IMR-90 (cell line): ENCODE data around the gene NOTCH2NLA. TPM values are rescaled to one million over a fixed set of nuclear protein-coding genes. Genes with fewer than 3 reads are reported as not detected.
"Not testable (repeated sequence)": the region's sequence is repeated elsewhere in the genome, so short reads cannot be mapped to it uniquely, and the experiment has no call there.

Experiments
- ATAC-seq: fragments of 200-7000 bp; cut with Tn5 transposase; 2 replicates; pipeline ENCODE4 v1.9.1; 2020; ENCODE audit warnings: low read depth, mild to moderate bottlenecking, moderate library complexity
- BruUV-seq: library from RNA; stranded (reverse); fragments of 400-500 nt; replicated peaks from 2 replicates; lab custom pipeline; 2021; lab: Mats Ljungman, UMichigan
- CTCF ChIA-PET: fragments of 300-600 bp; formaldehyde crosslinking; extraction: SDS; loops from one replicate; lab custom pipeline; 2021; ENCODE audit warnings: antibody characterized with exemption; lab: Yijun Ruan, JAX
- POLR2A ChIA-PET: fragments of 300-600 bp; sonication (Branson Sonifier 250); formaldehyde crosslinking; loops from one replicate; lab custom pipeline; 2022; ENCODE audit warnings: antibody characterized with exemption; ENCODE audit not compliant: unreplicated experiment; lab: Charles Lee
- DNase-seq: peaks from one replicate; pipeline ENCODE4 v3.0.0; 2013
- H2AFZ ChIP-seq: replicated peaks from 2 replicates; pipeline ENCODE3; 2013; ENCODE audit warnings: low read length, mild to moderate bottlenecking; ENCODE audit not compliant: poor library complexity
- H2AK5ac ChIP-seq: 2 replicates; pipeline ENCODE4 v1.6.1; 2013; ENCODE audit warnings: low read depth, low read length, inconsistent platforms
- H2AK9ac ChIP-seq: replicated peaks from 2 replicates; pipeline ENCODE3; 2013; ENCODE audit warnings: mild to moderate bottlenecking, low read depth, low read length, moderate library complexity; ENCODE audit not compliant: poor library complexity
- H2BK120ac ChIP-seq: 2 replicates; pipeline ENCODE4 v1.6.1; 2013; ENCODE audit warnings: low read depth, low read length, inconsistent platforms
- H2BK15ac ChIP-seq: 3 replicates; pipeline ENCODE4 v1.6.1; 2013; ENCODE audit warnings: low read depth, low read length, inconsistent platforms
- H2BK20ac ChIP-seq: 2 replicates; pipeline ENCODE4 v1.6.1; 2013; ENCODE audit warnings: low read depth, mild to moderate bottlenecking, inconsistent platforms, low read length, moderate library complexity
- H2BK5ac ChIP-seq: 2 replicates; pipeline ENCODE4 v1.6.1; 2013; ENCODE audit warnings: mild to moderate bottlenecking, low read depth, low read length, inconsistent platforms; ENCODE audit not compliant: poor library complexity, severe bottlenecking
- H3K14ac ChIP-seq: replicated peaks from 2 replicates; pipeline ENCODE4 v1.6.1; 2013; ENCODE audit warnings: low read depth, low read length, inconsistent platforms
- H3K18ac ChIP-seq: 2 replicates; pipeline ENCODE4 v1.6.1; 2013; ENCODE audit warnings: low read depth, low read length, control low read depth
- H3K23ac ChIP-seq: 2 replicates; pipeline ENCODE4 v1.6.1; 2013; ENCODE audit warnings: low read depth, low read length, inconsistent platforms
- H3K27ac ChIP-seq: 2 replicates; pipeline ENCODE4 v1.5.1; 2013; ENCODE audit warnings: mild to moderate bottlenecking, control low read depth, low read length; ENCODE audit not compliant: insufficient read depth
- H3K27me3 ChIP-seq: 2 replicates; pipeline ENCODE4 v1.6.1; 2013; ENCODE audit warnings: low read length; ENCODE audit not compliant: control insufficient read depth, insufficient read depth
- H3K36me3 ChIP-seq: 2 replicates; pipeline ENCODE4 v1.6.1; 2013; ENCODE audit warnings: low read length, mixed read lengths; ENCODE audit not compliant: control insufficient read depth, insufficient read depth
- H3K4ac ChIP-seq: 2 replicates; pipeline ENCODE4 v1.6.1; 2013; ENCODE audit warnings: low read depth, low read length, inconsistent platforms
- H3K4me1 ChIP-seq: 2 replicates; pipeline ENCODE4 v1.6.1; 2013; ENCODE audit warnings: low read length, mixed read lengths; ENCODE audit not compliant: control insufficient read depth, insufficient read depth
- H3K4me2 ChIP-seq: 2 replicates; pipeline ENCODE4 v1.6.1; 2013; ENCODE audit warnings: low read depth, mild to moderate bottlenecking, control low read depth, low read length, moderate library complexity
- H3K4me3 ChIP-seq: 2 replicates; pipeline ENCODE4 v1.5.1; 2013; ENCODE audit warnings: low read depth, mild to moderate bottlenecking, control low read depth, low read length, moderate library complexity; ENCODE audit not compliant: insufficient read depth
- H3K56ac ChIP-seq: 2 replicates; pipeline ENCODE4 v1.6.1; 2013; ENCODE audit warnings: low read length, inconsistent platforms; ENCODE audit not compliant: insufficient read depth; ENCODE audit errors: extremely low read depth
- H3K79me1 ChIP-seq, 2 experiments: 2 replicates each; pipeline ENCODE4 v1.6.1; 2013; ENCODE audit warnings: low read length in 2 of 2, inconsistent platforms in 1 of 2, low read depth in 1 of 2
- H3K9ac ChIP-seq: 2 replicates; pipeline ENCODE4 v1.6.1; 2013; ENCODE audit warnings: low read depth, low read length, control low read depth
- H3K9me1 ChIP-seq: 2 replicates; pipeline ENCODE4 v1.6.1; 2013; ENCODE audit warnings: low read length, inconsistent platforms; ENCODE audit not compliant: insufficient read depth
- H3K9me3 ChIP-seq: 2 replicates; pipeline ENCODE4 v1.6.1; 2013; ENCODE audit warnings: low read length; ENCODE audit not compliant: control insufficient read depth, insufficient read depth
- H4K20me1 ChIP-seq: 2 replicates; pipeline ENCODE4 v1.6.1; 2013; ENCODE audit warnings: low read length, inconsistent platforms; ENCODE audit not compliant: insufficient read depth
- H4K5ac ChIP-seq: 2 replicates; pipeline ENCODE4 v1.6.1; 2013; ENCODE audit warnings: mild to moderate bottlenecking, low read depth, low read length, control low read depth
- H4K8ac ChIP-seq, 2 experiments: 2 replicates each; pipeline ENCODE4 v1.6.1; 2013; ENCODE audit warnings: low read depth in 2 of 2, low read length in 2 of 2, control low read depth in 1 of 2, inconsistent platforms in 1 of 2
- H4K91ac ChIP-seq: 2 replicates; pipeline ENCODE4 v1.6.1; 2013; ENCODE audit warnings: low read depth, low read length, inconsistent platforms; ENCODE audit not compliant: insufficient read depth
- WGBS, 2 experiments: methylation state at CpG; one replicate each; pipeline versions ENCODE4 v1.1.5 to v1.1.7; 2013; ENCODE audit warnings: missing lambda C conversion rate in 2 of 2; ENCODE audit not compliant: insufficient read length in 1 of 2; ENCODE audit errors: extremely low coverage in 2 of 2; 5-methylcytosine and 5-hydroxymethylcytosine counted together
- dilution Hi-C: fragments of 300-500 bp; cut with HindIII; formaldehyde crosslinking; loops from one replicate; pipeline ENCODE4 v1.14.3; 2018; ENCODE audit warnings: low sequenced_read_pairs; ENCODE audit not compliant: unreplicated experiment
- in situ Hi-C: fragments of 300-500 bp; cut with MboI; formaldehyde crosslinking; loops from 3 replicates; pipeline ENCODE4 v1.14.3; 2019; ENCODE audit warnings: low sequenced_read_pairs, inconsistent platforms, mixed read lengths
- intact Hi-C: fragments of 100-400 bp; cut with micrococcal nuclease; formaldehyde crosslinking; loops from 2 replicates; pipeline ENCODE4 v1.10.0; 2022
- polyA plus RNA-seq, 3 experiments: library from polyadenylated mRNA; depleted of rRNA; stranded (reverse); fragments of >200 nt; gene quantifications; 2 replicates each; pipeline ENCODE4 v1.2.3, GENCODE V29; 2012; ENCODE audit warnings: low replicate concordance in 1 of 3
- total RNA-seq: library from RNA; depleted of rRNA; stranded (reverse); fragments of >200 nt; gene quantifications from 2 replicates; pipeline ENCODE4 v1.2.3, GENCODE V29; 2012

NOTCH2NLA gene
- total and polyA plus RNA-seq, 2 of the 4 experiments (the other 2 are of a cell fraction): 23.6 to 55.4 TPM

DNA sequence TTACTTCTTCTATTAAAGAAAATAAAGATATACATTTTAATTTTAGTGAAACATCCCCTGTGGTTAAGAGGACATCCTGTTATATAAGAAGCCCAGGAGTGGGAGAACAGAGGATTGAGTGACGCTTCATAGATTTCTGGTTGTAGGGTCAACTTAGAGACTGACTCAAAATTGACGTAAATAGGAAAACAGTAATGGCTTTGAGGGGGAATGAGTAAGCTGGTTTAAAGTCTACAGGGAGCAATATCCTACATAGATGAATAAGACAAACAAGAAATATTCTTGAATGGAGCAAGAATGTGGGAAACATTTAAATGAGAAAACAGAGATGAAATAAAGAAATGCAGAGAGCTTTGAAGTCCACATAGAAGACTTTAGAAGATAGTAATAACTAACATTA is 48.3 kb upstream of the NOTCH2NLA start:
- H3K18ac ChIP-seq, H3K4me3 ChIP-seq, H4K91ac ChIP-seq, H4K20me1 ChIP-seq, H3K9ac ChIP-seq, H4K8ac ChIP-seq, intact Hi-C loops, H2AK9ac ChIP-seq, H3K27me3 ChIP-seq, H2BK20ac ChIP-seq, dilution Hi-C loops, H3K23ac ChIP-seq, H3K4ac ChIP-seq, POLR2A ChIA-PET, H2AFZ ChIP-seq, H3K4me2 ChIP-seq, H3K36me3 ChIP-seq, H3K9me1 ChIP-seq, H3K14ac ChIP-seq, H2AK5ac ChIP-seq, H3K9me3 ChIP-seq, H3K56ac ChIP-seq, H2BK15ac ChIP-seq, CTCF ChIA-PET, ATAC-seq, in situ Hi-C loops, H3K79me1 ChIP-seq, DNase-seq, BruUV-seq, H2BK5ac ChIP-seq, H3K4me1 ChIP-seq, H2BK120ac ChIP-seq, H4K5ac ChIP-seq, H3K27ac ChIP-seq: not testable (repeated sequence)
- WGBS, 2 experiments: no CpG with 5 or more reads among the region's 2 CpGs

DNA sequence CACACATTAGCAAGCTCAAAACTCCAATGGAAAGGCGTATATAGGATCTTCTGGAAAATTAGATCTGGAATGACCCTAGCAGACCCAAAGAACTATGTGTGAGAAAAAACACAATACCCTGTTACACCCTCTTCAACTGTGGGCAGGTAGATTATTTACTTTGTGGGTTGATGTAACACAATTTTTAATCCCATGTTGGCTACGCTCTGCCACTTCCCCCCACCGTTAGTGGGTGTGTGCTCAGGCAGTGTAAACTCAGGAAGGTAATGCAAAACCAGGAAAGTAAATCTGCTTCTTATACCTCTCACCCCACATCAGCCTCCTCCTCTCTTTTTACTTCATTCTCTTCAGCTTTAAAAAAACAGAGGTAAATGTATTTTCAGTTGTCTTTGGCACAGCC is 45.3 kb upstream of the NOTCH2NLA start:
- DNase-seq, H2BK20ac ChIP-seq, POLR2A ChIA-PET, H2BK5ac ChIP-seq, H3K36me3 ChIP-seq, CTCF ChIA-PET, H4K91ac ChIP-seq, H3K14ac ChIP-seq, ATAC-seq, H2BK120ac ChIP-seq, H3K9ac ChIP-seq, H3K4me3 ChIP-seq, H2AK5ac ChIP-seq, H3K27ac ChIP-seq, H3K4ac ChIP-seq, H4K8ac ChIP-seq, H4K5ac ChIP-seq, H3K56ac ChIP-seq, H2BK15ac ChIP-seq, H2AK9ac ChIP-seq, H3K4me2 ChIP-seq, H3K23ac ChIP-seq, dilution Hi-C loops, H2AFZ ChIP-seq, in situ Hi-C loops, H3K9me3 ChIP-seq, intact Hi-C loops, H3K79me1 ChIP-seq, H4K20me1 ChIP-seq, H3K27me3 ChIP-seq, H3K18ac ChIP-seq, H3K4me1 ChIP-seq, H3K9me1 ChIP-seq, BruUV-seq: not testable (repeated sequence)
- WGBS, 2 experiments: no CpG with 5 or more reads among the region's 3 CpGs
